Ramos (cell line): ENCODE results near the gene ZBTB3.
"Not testable (repeated sequence)": the region's sequence is repeated elsewhere in the genome, so short reads cannot be mapped to it uniquely, and the experiment has no call there.

Experiments used
- in situ Hi-C: fragments of 300-500 bp; cut with MboI; formaldehyde crosslinking; loops from one replicate; pipeline ENCODE4 v1.14.3; 2022; ENCODE audit warnings: low sequenced_read_pairs; ENCODE audit not compliant: unreplicated experiment

Gene ZBTB3

GRCh38 chr11:62757846-62758788, 4.2 kb upstream of the ZBTB3 start:
- in situ Hi-C loops: no loop called here

- in situ Hi-C loops: no loop called here
Measured at GRCh38 chr11:62755086-62755615, 1.2 kb upstream of the ZBTB3 start.

- in situ Hi-C loops: no loop called here
Measured at GRCh38 chr11:62752994-62753735, 795 bp downstream of the ZBTB3 start.

GRCh38 chr11:62752177-62752785, 1.7 kb downstream of the ZBTB3 start:
- in situ Hi-C loops: no loop called here

- in situ Hi-C loops: not testable (repeated sequence)
Measured at GRCh38 chr11:62749931-62750330, 4.0 kb downstream of the ZBTB3 start.

DNA sequence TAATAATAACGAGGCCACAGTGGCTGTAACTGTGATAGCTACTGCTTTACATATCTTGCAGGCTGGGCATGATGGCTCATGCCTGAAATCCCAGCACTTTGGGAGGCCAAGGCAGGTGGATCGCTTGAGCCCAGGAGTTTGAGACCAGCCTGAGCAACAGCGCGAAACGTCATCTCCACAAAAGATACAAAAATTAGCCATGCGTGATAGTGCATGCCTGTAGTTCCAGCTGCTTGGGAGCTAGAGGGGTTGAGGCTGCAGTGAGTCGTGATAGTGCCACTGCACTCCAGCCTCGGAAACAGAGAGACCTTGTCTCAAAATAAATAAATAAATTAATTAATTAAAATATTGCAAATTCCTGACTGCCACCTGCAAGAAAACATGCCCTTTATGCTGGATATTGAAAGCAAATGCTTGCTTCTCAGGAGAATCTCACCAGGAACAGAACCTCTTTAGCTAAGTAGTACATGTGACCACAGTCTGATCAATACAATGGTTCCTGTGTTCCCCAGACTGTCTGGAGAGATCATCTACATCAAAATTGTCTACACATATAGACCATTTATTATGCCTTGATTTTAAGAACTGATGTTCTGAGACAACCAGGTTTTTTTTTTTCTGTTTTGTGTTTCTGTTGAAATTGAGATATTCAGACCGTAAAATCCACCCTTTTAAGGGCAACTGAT, 6.3 kb downstream of the ZBTB3 start:
- in situ Hi-C loops: no loop called here

DNA sequence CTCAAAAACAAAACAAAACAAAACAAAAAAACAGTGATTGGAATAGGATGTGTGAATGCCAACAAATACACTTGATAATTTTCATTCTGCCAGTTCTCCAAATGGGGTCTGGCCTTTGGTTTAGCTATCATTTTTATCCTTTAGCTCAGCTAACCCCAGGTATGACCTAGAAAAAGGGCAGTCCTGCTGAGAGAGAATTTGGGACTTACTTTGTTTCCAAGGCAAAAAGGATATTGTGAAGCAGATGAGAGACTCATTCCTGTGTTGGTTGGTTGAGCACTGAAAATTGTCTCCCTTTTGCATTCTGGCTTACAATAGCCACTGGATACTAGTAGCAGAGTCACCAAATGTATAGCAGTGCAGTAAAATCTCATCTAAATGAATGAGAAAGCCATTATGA, 16.8 kb downstream of the ZBTB3 start:
- in situ Hi-C loops: no loop called here

DNA sequence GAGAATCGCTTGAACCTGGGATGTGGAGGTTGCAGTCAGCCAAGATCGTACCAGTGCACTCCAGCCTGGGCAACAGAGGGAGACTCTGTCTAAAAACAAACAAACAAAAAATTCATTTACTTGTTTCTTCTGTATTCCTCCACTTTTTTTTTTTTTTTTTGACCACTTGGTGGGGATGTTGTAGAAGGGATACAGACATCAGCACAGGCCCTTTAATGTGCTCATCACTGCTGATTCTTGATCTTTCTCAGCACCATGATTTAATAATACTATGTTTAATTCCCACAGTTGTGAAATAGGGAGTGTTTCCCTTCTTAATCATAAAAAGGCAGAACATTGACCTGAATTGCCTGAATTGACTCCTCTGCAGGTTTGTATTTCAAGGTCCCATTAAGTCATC, 21.1 kb downstream of the ZBTB3 start:
- in situ Hi-C loops: no loop called here

GRCh38 chr11:62730076-62730475, 23.9 kb downstream of the ZBTB3 start:
- in situ Hi-C loops: not testable (repeated sequence)

DNA sequence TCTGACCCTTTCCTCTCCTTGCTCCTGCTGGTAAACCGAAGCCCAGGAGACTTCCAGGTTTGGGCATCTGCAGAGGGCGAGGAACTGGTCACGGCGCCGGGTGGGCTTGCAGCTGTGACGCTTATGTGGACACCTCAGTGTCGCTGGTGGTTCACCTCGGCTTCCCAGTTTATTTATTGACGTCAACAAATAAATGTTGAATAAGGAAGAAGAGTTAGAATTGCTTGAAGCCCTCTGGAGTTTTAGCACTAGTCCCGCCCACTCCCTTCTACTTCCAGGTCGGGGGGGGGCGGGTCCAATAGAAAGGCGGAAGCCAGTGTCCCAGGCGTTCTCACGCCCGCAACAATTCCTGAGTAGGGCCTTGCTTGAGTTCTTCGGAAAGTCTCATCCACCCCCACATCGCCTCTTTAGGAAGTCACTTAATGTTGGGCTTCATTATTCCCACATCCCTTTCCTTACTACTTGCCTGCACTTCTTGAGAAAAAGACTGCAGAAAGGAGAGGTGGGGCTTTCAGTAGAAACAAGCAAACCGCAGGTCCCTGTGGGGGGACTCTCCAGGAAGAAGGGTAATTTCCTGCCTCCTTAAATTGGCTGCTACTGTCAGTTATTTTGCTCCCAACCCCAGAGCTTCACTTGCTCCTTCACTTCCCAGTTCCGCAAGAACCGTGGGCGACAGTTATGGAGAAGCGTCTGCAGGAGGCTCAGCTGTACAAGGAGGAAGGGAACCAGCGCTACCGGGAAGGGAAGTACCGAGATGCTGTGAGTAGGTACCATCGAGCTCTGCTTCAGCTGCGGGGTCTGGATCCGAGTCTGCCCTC, 25.6 kb downstream of the ZBTB3 start, which contains the start of gene TTC9C:
Gene TTC9C (plus strand): TSS at position 316 of the 818 bp plus-strand sequence. CDS start 363 bp downstream, at position 679.
- in situ Hi-C loops: no loop called here

- in situ Hi-C loops: no loop called here
Measured at GRCh38 chr11:62727872-62728170, 26.1 kb downstream of the ZBTB3 start.

DNA sequence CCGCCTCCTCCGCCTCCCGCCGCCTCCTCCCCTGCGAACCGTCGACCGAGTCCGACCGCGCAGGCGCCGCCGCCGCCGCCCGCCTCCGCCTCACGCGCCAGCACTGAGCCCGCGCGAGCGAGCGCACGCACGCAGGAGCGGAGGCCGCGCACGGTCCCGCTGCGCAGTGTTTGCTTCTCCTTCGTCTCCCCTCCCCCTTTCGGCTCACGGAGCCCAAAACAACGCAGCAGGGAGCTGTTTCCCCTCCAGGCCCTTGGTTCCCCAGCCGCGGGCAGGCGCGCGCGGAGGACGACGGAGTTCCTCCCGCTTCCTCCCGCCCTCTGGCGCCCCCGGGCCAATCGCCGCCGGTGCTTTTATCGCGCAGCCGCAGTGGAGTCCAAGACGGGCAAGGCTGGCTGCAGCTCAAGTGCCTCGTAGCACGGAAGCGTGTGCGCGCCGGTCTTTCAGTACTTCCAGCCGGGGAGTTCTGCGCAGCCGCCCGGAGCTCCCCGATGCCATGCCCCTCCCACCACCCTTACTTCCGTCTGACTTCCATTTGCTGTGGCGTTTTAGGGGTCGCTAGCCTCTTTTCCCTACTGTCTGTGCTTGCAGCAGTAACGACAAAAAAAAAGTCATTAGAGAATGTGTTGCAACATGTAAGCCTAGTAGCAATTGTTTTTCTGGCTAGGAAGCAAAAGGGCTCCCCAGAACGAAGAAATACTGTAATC, 26.6 kb downstream of the ZBTB3 start, which contains the start of gene HNRNPUL2:
Gene HNRNPUL2 (minus strand): TSS at position 293 of the 707 bp plus-strand sequence. CDS start 301 bp downstream, outside the sequence.
- in situ Hi-C loops: no loop called here

DNA sequence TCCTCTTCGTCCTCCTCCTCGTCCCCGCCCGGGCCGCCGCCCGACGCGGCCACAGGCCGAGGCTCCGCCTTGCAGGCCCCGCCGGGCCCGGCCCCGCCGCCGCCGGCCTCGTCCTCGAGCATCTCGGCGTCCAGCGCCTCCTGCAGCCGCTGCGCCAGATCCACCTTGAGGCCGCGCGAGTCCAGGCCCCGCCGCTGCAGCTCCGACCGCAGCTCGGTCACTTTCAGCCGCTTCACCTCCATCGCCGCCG, 27.1 kb downstream of the ZBTB3 start:
- in situ Hi-C loops: no loop called here

- in situ Hi-C loops: no loop called here
Measured at GRCh38 chr11:62726156-62726914, 27.6 kb downstream of the ZBTB3 start.

- in situ Hi-C loops: no loop called here
Measured at GRCh38 chr11:62725646-62726045, 28.3 kb downstream of the ZBTB3 start.

DNA sequence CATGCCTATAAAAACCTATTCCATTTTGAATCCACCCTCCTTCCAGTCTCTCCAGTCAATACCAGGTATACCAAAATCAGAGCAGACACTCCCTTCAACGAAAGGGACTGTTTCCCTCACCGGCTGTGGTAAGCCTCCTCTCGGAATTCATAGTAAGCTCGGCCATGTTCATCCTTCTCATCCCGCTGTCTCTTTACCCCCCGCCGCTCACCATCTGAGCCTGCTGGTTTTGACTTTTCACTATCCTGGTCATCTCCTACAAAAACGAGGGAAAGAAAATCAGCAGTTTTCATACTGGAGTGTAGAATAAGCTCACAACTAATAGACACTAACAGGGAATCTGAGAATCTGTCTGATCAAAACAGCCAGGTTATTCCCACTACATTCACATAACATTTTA, 29.8 kb downstream of the ZBTB3 start:
- in situ Hi-C loops: no loop called here

- in situ Hi-C loops: no loop called here
Measured at GRCh38 chr11:62721994-62722393, 32.0 kb downstream of the ZBTB3 start.

DNA sequence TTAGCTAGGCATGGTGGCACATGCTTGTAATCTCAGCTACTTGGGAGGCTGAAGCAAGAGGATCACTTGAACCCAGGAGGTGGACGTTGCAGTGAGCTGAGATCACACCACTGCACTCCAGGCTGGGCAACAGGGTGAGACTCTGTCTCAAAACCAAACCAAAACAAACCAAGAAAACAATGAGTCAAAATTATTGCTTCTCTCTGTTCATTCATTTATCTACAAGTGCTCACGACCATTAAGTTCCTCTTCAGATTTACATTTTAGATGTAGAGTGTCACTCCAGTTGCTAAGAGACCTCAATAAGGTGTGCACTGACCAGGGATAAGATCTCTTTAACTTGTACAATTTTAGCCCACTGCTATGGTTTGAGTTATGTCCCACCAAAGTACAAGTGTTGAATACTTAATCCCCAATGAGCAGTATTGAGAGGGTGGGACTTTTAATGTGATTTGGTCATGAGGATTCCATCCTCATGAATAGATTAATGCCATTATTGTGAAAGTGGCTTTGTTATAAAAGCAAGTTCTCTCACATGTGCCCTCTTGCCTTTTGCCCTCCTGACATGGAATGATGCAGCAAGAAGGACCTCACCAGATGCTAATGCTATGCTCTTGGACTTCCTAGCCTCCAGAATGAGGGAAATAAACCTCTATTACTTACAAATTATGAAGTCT, 34.5 kb downstream of the ZBTB3 start:
- in situ Hi-C loops: no loop called here
